Activated CD8-positive, alpha-beta memory T cell treated with anti-CD3 and anti-CD28 coated beads, Interleukin-2, amount 50 U/mL, for 4 hours (primary cell): Measurements from ENCODE around the gene CHTF18.
"Not testable (repeated sequence)": the region's sequence is repeated elsewhere in the genome, so short reads cannot be mapped to it uniquely, and the experiment has no call there.

Source experiments
- DNase-seq: peaks from one replicate; pipeline ENCODE4 v3.0.0-alpha.2; 2020

CHTF18 gene

GRCh38 chr16:788399-789126 lies at the start of gene CHTF18:
Gene CHTF18, plus strand, starts transcription at chr16:788620. Its CDS starts 65 bp downstream, at chr16:788685.
- peak; percentile 91 for DNase-seq

- DNase-seq, result no peak
These were observed 48.6 kb upstream of the CHTF18 start for GRCh38 chr16:739560-740458.

GRCh38 chr16:740459-740763 lies 48.0 kb upstream of the CHTF18 start:
- DNase-seq, result no peak

- DNase-seq, result peak; percentile 91
These were observed 47.5 kb upstream of the CHTF18 start, which contains the start of gene CIAO3 for GRCh38 chr16:740764-741505. Gene CIAO3, minus strand, starts transcription at chr16:740997. Its CDS starts 12 bp downstream, at chr16:740985.

- no peak for DNase-seq
These were observed 46.3 kb upstream of the CHTF18 start for GRCh38 chr16:741986-742629.

- DNase-seq, result not testable (repeated sequence)
These were observed 45.5 kb upstream of the CHTF18 start for GRCh38 chr16:742894-743293.

- DNase-seq, result no peak
These were observed 44.5 kb upstream of the CHTF18 start for GRCh38 chr16:743794-744500.

GRCh38 chr16:745739-746138 lies 42.7 kb upstream of the CHTF18 start:
- no peak for DNase-seq

GRCh38 chr16:746637-747036 lies 41.8 kb upstream of the CHTF18 start:
- no peak for DNase-seq

GRCh38 chr16:747978-748746 lies 40.3 kb upstream of the CHTF18 start:
- no peak for DNase-seq

GRCh38 chr16:749010-749409 lies 39.4 kb upstream of the CHTF18 start:
- DNase-seq, result no peak

- DNase-seq, result no peak
These were observed 37.9 kb upstream of the CHTF18 start for GRCh38 chr16:750485-750884.

GRCh38 chr16:751152-752006 lies 37.0 kb upstream of the CHTF18 start:
- DNase-seq, result no peak

GRCh38 chr16:752007-752312 lies 36.5 kb upstream of the CHTF18 start:
- no peak for DNase-seq

GRCh38 chr16:754121-754607 lies 34.3 kb upstream of the CHTF18 start:
- not testable (repeated sequence) for DNase-seq

GRCh38 chr16:754656-755055 lies 33.8 kb upstream of the CHTF18 start:
- DNase-seq, result no peak

GRCh38 chr16:756428-756827 lies 32.0 kb upstream of the CHTF18 start:
- no peak for DNase-seq

- DNase-seq, result no peak
These were observed 29.1 kb upstream of the CHTF18 start for GRCh38 chr16:759110-759910.

- DNase-seq, result no peak
These were observed 28.4 kb upstream of the CHTF18 start for GRCh38 chr16:760065-760464.
